ENCODE results near the gene DOCK3. TPM values are rescaled to one million over a fixed set of nuclear protein-coding genes. Genes with fewer than 3 reads are reported as not detected.

The DOCK3 gene
- total RNA-seq, 2 donors from 2014 or later = 0.02 to 0.32 TPM

DNA sequence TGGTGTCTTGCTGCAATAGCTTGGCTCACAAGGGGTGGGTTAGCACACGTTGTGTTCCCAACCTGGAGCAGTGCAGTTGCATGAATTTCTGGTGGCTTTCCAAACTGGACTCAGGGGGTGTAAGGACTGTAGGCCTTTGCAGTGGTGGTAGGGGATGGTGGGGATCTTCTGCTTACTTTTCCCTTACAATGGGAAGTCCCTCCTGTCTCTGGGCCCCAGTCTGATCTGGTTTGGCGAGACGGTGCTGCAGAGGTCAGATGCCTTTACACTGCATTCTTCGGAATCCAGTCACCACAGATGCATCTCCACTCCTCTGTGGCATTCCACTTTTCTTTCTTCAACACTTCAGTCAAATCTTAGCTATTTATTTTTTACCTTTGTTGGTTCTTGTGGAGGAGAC lies 132.1 kb downstream of the DOCK3 start:
- no peak for TF ChIP-seq CTCF (IDR thresholded peaks at IDR 0.05)
- no peak for DNase-seq
- intact Hi-C loops (cut with DNase I) = no loop called here

GRCh38 chr3:50807266-50807665 lies 132.5 kb downstream of the DOCK3 start:
- Histone ChIP-seq H3K9me3 (no peaks in the 10 kb centered on the region), H3K27me3 (no peaks in the 10 kb centered on the region), H3K36me3 (no peaks in the 10 kb centered on the region), H3K9ac (ENCODE audit: low read depth in 2 of 2, low read length in 2 of 2) (no peak overlapping the region), H3K4me1 (no peaks in the 10 kb centered on the region), H3K4me3 (no peak overlapping the region), H3K27ac (no peak overlapping the region)
- no peak for TF ChIP-seq CTCF (IDR thresholded peaks at IDR 0.05)
- intact Hi-C loops (cut with DNase I) = no loop called here
- DNase-seq = no peak

More for the DNA sequence above, 132.1 kb downstream of the DOCK3 start:
- no peaks in the 10 kb centered on the region for H3K4me1 ChIP-seq
- no peaks in the 10 kb centered on the region for H3K36me3 ChIP-seq
- H3K27ac ChIP-seq = no peak overlapping the region
- no peak overlapping the region for H3K4me3 ChIP-seq
- H3K9me3 ChIP-seq = no peaks in the 10 kb centered on the region
- H3K9ac ChIP-seq (ENCODE audit: low read depth in 2 of 2, low read length in 2 of 2) = no peak overlapping the region
- no peaks in the 10 kb centered on the region for H3K27me3 ChIP-seq

GRCh38 chr3:50811893-50812292 lies 137.2 kb downstream of the DOCK3 start:
- Histone ChIP-seq H3K9ac (ENCODE audit: low read depth in 2 of 2, low read length in 2 of 2) (no peak overlapping the region), H3K27ac (no peak overlapping the region), H3K4me1 (no peaks in the 10 kb centered on the region), H3K9me3 (no peaks in the 10 kb centered on the region), H3K27me3 (no peaks in the 10 kb centered on the region), H3K36me3 (no peaks in the 10 kb centered on the region), H3K4me3 (no peak overlapping the region)
- DNase-seq = no peak
- no peak for TF ChIP-seq CTCF (IDR thresholded peaks at IDR 0.05)
- intact Hi-C loops (cut with DNase I) = no loop called here

DNA sequence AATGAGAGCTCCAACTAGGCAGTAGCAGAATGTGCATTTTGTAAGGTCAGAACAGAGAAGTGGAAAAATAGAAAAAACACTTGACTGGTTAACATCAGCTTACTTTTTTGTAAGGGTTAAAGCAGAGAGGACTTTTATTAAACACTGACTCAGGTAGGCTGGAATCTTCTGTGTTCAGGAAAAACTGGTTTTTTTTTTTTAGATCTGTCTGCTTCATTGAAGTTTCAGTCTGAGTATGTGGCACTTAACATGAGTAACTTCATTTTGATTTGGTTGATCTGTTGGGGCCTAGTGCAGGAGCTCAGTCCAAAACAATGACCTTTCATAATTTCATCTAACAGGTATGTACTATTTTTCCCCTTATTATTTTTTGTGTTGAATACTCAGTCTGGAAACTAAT lies 141.1 kb downstream of the DOCK3 start:
- Histone ChIP-seq H3K9me3 (no peaks in the 10 kb centered on the region), H3K36me3 (no peaks in the 10 kb centered on the region), H3K27ac (no peak overlapping the region), H3K4me3 (no peak overlapping the region), H3K4me1 (no peaks in the 10 kb centered on the region), H3K27me3 (no peaks in the 10 kb centered on the region), H3K9ac (ENCODE audit: low read depth in 2 of 2, low read length in 2 of 2) (no peak overlapping the region)
- intact Hi-C loops (cut with DNase I) = no loop called here
- TF ChIP-seq CTCF (IDR thresholded peaks at IDR 0.05) = no peak
- DNase-seq = no peak

GRCh38 chr3:50816894-50817293 lies 142.2 kb downstream of the DOCK3 start:
- DNase-seq = no peak
- Histone ChIP-seq H3K27ac (no peak overlapping the region), H3K9ac (ENCODE audit: low read depth in 2 of 2, low read length in 2 of 2) (no peak overlapping the region), H3K4me3 (no peak overlapping the region), H3K4me1 (no peaks in the 10 kb centered on the region), H3K27me3 (no peaks in the 10 kb centered on the region), H3K36me3 (no peaks in the 10 kb centered on the region), H3K9me3 (no peaks in the 10 kb centered on the region)
- intact Hi-C loops (cut with DNase I) = no loop called here
- no peak for TF ChIP-seq CTCF (IDR thresholded peaks at IDR 0.05)
